ENCODE data around the gene RPL29.
A peak's percentile ranks its signal among the peaks of the same experiment; 100 is the strongest.
"Not testable (repeated sequence)": the region's sequence is repeated elsewhere in the genome, so short reads cannot be mapped to it uniquely, and the experiment has no call there.

RPL29 gene

GRCh38 chr3:51995346-51996163 lies at the start of gene RPL29:
RPL29 (minus strand) TSS chr3:51995895; CDS start chr3:51995461, 434 bp downstream.
- TF ChIP-seq CTCF (IDR thresholded peaks at IDR 0.05; ENCODE audit: low read depth, low read length), result peak; percentile 19
- in situ Hi-C loops (cut with HindIII; ENCODE audit: low sequenced_read_pairs), result no loop called here
- H3K4me3 ChIP-seq (ENCODE audit: low read depth, low read length), result peak within 1 kb of the TSS; percentile 100
- DNase-seq (ENCODE audit: low read depth, low spot score), result peak; percentile 96

DNA sequence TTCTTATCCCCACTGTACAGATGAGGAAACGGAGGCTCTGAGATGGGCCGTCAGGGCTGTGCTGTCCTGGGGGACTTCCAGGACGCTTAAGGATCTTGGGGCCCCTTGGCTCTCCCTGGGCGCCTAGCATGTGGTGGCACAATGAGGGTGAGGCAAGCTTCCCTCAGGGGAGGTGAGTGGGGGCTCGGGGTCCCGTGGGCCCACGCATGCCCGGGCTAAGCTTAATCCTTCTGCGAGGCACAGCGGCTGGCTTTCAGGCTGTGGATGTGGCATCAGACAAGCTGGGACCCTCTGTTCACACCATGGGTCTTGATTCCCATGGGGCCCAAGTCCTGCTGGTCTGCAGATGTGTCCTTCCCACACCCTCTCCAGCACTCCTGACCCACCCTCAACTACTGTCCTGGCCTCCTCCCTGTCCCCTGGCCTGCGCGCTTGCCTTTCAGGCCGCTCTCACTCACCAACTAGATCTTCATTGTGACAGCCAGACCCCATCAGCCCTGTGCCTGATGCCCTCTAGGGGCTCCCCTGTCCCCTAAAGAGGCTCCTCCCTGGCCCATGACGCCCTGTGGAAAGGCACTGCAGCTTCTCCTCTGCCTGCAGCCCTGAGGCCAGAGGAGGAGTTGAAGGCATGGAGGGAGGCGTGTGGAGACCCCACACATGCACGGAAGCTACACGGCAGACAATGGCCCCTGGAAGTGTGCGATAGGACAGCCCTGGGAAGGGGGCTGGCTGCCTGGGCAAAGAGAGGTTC lies 49.3 kb upstream of the RPL29 start:
- H3K4me3 ChIP-seq (ENCODE audit: low read depth, low read length), result no peak overlapping the region
- no peak for TF ChIP-seq CTCF (IDR thresholded peaks at IDR 0.05; ENCODE audit: low read depth, low read length)
- in situ Hi-C loops (cut with HindIII; ENCODE audit: low sequenced_read_pairs), result loop anchor here (5.0 kb wide), 1 partner anchor 47 kb away; no protein-coding TSS in a partner anchor
- DNase-seq (ENCODE audit: low read depth, low spot score), result no peak

DNA sequence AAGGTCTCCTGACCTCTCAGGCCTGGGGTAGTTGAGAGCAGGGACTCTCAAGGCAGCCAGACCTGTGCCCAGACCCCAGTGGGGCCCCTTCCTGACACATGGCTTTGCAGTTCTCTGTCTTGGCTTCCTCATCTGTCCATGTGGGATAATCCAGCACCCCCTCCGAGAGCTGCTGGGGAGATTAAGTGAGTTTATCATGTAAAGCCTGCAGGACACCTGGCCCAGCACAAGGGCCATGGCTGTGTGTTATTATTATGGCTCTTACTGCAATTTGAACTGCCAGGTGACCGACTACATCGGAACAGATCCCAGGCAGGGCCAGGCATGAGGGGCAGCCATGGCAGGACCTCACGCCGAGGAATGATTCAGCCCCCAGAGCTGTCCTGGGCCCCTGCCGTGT lies 48.1 kb upstream of the RPL29 start:
- no peak overlapping the region for H3K4me3 ChIP-seq (ENCODE audit: low read depth, low read length)

DNA sequence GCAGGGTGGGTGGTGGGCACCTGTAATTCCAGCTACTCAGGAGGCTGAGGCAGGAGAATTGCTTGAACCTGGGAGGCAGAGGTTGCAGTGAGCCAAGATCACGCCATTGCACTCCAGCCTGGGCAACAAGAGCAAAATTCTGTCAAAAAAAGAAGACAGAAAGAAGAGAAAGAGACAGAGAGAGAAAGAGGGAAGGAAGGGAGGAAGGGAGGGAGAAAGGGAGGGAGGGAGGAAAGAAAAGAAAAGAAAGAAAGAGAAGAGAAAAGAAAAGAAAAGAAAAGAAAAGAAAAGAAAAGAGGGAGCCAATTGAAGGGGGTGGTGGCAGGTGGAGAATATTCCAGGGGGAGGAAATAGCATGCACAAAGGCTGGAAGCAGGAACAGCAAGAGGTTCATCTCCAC lies 47.3 kb upstream of the RPL29 start:
- DNase-seq (ENCODE audit: low read depth, low spot score); in situ Hi-C loops (cut with HindIII; ENCODE audit: low sequenced_read_pairs); H3K4me3 ChIP-seq (ENCODE audit: low read depth, low read length): not testable (repeated sequence)

More for the DNA sequence above, 48.1 kb upstream of the RPL29 start:
- no peak for DNase-seq (ENCODE audit: low read depth, low spot score)
- in situ Hi-C loops (cut with HindIII; ENCODE audit: low sequenced_read_pairs), result no loop called here
- no peak for TF ChIP-seq CTCF (IDR thresholded peaks at IDR 0.05; ENCODE audit: low read depth, low read length)

DNA sequence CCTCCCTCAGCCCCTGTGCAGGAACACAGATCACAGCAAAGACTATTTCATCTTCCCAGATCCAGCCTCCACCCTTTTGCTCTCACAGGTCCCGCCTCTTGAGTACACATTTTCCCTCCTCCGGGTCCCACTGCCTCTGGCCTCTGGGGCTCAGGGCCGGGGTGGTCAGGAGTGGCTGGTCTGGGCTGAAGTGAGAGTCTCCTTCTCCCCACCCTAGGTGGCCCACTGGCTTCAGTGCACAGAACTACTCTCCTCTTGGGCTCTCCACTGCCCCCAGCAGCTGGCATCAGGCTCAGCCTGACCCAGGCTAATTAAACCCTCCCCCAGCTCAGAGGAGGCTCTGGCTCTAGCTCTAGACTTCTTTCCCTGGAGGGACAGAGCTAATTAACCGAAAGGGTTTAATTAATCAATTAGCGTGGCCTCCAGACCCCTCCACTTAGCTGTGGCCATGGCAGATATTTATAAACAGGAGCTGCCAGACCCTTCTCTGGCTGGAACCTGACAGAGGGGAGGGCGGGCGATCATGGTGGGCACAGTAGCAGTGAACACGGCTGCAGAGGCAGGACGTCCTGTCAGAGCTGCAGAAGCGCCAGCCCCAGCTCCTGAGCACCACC lies 45.5 kb upstream of the RPL29 start:
- DNase-seq (ENCODE audit: low read depth, low spot score), result no peak
- in situ Hi-C loops (cut with HindIII; ENCODE audit: low sequenced_read_pairs), result no loop called here

GRCh38 chr3:52040600-52040999 lies 44.9 kb upstream of the RPL29 start:
- no peak overlapping the region for H3K4me3 ChIP-seq (ENCODE audit: low read depth, low read length)
- no peak for TF ChIP-seq CTCF (IDR thresholded peaks at IDR 0.05; ENCODE audit: low read depth, low read length)
- in situ Hi-C loops (cut with HindIII; ENCODE audit: low sequenced_read_pairs), result no loop called here
- DNase-seq (ENCODE audit: low read depth, low spot score), result no peak

More for the DNA sequence above, 45.5 kb upstream of the RPL29 start:
- TF ChIP-seq CTCF (IDR thresholded peaks at IDR 0.05; ENCODE audit: low read depth, low read length), result peak; percentile 32
- H3K4me3 ChIP-seq (ENCODE audit: low read depth, low read length), result no peak overlapping the region

Measured in astrocyte of the spinal cord (primary cell).